ENCODE measurements around the gene NEURL3.

Gene NEURL3

GRCh38 chr2:96508521-96509113, 3.5 kb upstream of the NEURL3 start:
- no peaks in the 10 kb centered on the region for H3K9me2 ChIP-seq (replicated peaks; ENCODE audit: low read depth, low read length)
- H3K27me3 ChIP-seq (ENCODE audit: insufficient read depth, low read length, poor library complexity, severe bottlenecking), result no peaks in the 10 kb centered on the region
- H2AFZ ChIP-seq (ENCODE audit: low read length), result no peak overlapping the region
- H4K20me1 ChIP-seq (ENCODE audit: insufficient read depth, low read length, poor library complexity, severe bottlenecking), result no peaks in the 10 kb centered on the region
- peak overlapping the region; percentile 51 for H3K4me2 ChIP-seq (ENCODE audit: low read depth, low read length, poor library complexity, severe bottlenecking)
- no peaks in the 10 kb centered on the region for H3K4me1 ChIP-seq (ENCODE audit: insufficient read depth, low read length, poor library complexity, severe bottlenecking)
- H3F3A ChIP-seq (ENCODE audit: low read depth), result no peaks in the 10 kb centered on the region
- TF ChIP-seq CTCF (conservative IDR thresholded peaks at IDR 0.05; ENCODE audit: low read length) (no peak), EZH2phosphoT487 (IDR thresholded peaks at IDR 0.05; ENCODE audit: borderline replicate concordance) (no peak)
- H3K79me2 ChIP-seq (ENCODE audit: insufficient read depth, low read length), result no peaks in the 10 kb centered on the region
- no peak overlapping the region for H3K4me3 ChIP-seq (ENCODE audit: low read length, poor library complexity, severe bottlenecking)
- H3K36me3 ChIP-seq (ENCODE audit: insufficient read depth, low read length), result no peaks in the 10 kb centered on the region
- H3K9me3 ChIP-seq (ENCODE audit: insufficient read depth, low read depth, low read length), result no peaks in the 10 kb centered on the region
- H3K9ac ChIP-seq (ENCODE audit: low read depth, low read length, poor library complexity, severe bottlenecking), result no peak overlapping the region

GRCh38 chr2:96507957-96508520, 2.9 kb upstream of the NEURL3 start:
- Histone ChIP-seq H2AFZ (ENCODE audit: low read length) (0 out of 2 replicates have a peak overlapping the region, but pooled peaks have one; percentile 50), H3F3A (ENCODE audit: low read depth) (no peaks in the 10 kb centered on the region), H3K9ac (ENCODE audit: low read depth, low read length, poor library complexity, severe bottlenecking) (no peak overlapping the region), H3K9me3 (ENCODE audit: insufficient read depth, low read depth, low read length) (no peaks in the 10 kb centered on the region), H3K36me3 (ENCODE audit: insufficient read depth, low read length) (no peaks in the 10 kb centered on the region), H3K9me2 (replicated peaks; ENCODE audit: low read depth, low read length) (no peaks in the 10 kb centered on the region), H3K4me1 (ENCODE audit: insufficient read depth, low read length, poor library complexity, severe bottlenecking) (no peaks in the 10 kb centered on the region), H3K4me3 (ENCODE audit: low read length, poor library complexity, severe bottlenecking) (no peak overlapping the region), H3K27me3 (ENCODE audit: insufficient read depth, low read length, poor library complexity, severe bottlenecking) (no peaks in the 10 kb centered on the region), H4K20me1 (ENCODE audit: insufficient read depth, low read length, poor library complexity, severe bottlenecking) (no peaks in the 10 kb centered on the region), H3K4me2 (ENCODE audit: low read depth, low read length, poor library complexity, severe bottlenecking) (peak overlapping the region; percentile 51), H3K79me2 (ENCODE audit: insufficient read depth, low read length) (no peaks in the 10 kb centered on the region)
- TF ChIP-seq EZH2phosphoT487 (IDR thresholded peaks at IDR 0.05; ENCODE audit: borderline replicate concordance) (no peak), CTCF (conservative IDR thresholded peaks at IDR 0.05; ENCODE audit: low read length) (peak; percentile 83)

- H3K4me1 ChIP-seq (ENCODE audit: insufficient read depth, low read length, poor library complexity, severe bottlenecking), result no peaks in the 10 kb centered on the region
- TF ChIP-seq EZH2phosphoT487 (IDR thresholded peaks at IDR 0.05; ENCODE audit: borderline replicate concordance) (no peak), CTCF (conservative IDR thresholded peaks at IDR 0.05; ENCODE audit: low read length) (no peak)
- no peak overlapping the region for H2AFZ ChIP-seq (ENCODE audit: low read length)
- no peak overlapping the region for H3K4me2 ChIP-seq (ENCODE audit: low read depth, low read length, poor library complexity, severe bottlenecking)
- no peaks in the 10 kb centered on the region for H3K36me3 ChIP-seq (ENCODE audit: insufficient read depth, low read length)
- H3K9me2 ChIP-seq (replicated peaks; ENCODE audit: low read depth, low read length), result no peaks in the 10 kb centered on the region
- no peaks in the 10 kb centered on the region for H4K20me1 ChIP-seq (ENCODE audit: insufficient read depth, low read length, poor library complexity, severe bottlenecking)
- H3K9me3 ChIP-seq (ENCODE audit: insufficient read depth, low read depth, low read length), result no peaks in the 10 kb centered on the region
- H3K79me2 ChIP-seq (ENCODE audit: insufficient read depth, low read length), result no peaks in the 10 kb centered on the region
- H3K4me3 ChIP-seq (ENCODE audit: low read length, poor library complexity, severe bottlenecking), result no peak overlapping the region
- no peak overlapping the region for H3K9ac ChIP-seq (ENCODE audit: low read depth, low read length, poor library complexity, severe bottlenecking)
- H3K27me3 ChIP-seq (ENCODE audit: insufficient read depth, low read length, poor library complexity, severe bottlenecking), result no peaks in the 10 kb centered on the region
- H3F3A ChIP-seq (ENCODE audit: low read depth), result no peaks in the 10 kb centered on the region
Observed at GRCh38 chr2:96506907-96507240, 1.7 kb upstream of the NEURL3 start.
